GM21529 (cell line): ENCODE measurements around the gene HRAS.
"Not testable (repeated sequence)": the region's sequence is repeated elsewhere in the genome, so short reads cannot be mapped to it uniquely, and the experiment has no call there.

Experiments
- ATAC-seq: cut with Tn5 transposase; IDR thresholded peaks from one replicate; pipeline ENCODE4 v1.9.1; 2021; ENCODE audit not compliant: unreplicated experiment

Gene HRAS

GRCh38 chr11:535519-536454 lies at the start of gene HRAS:
Gene HRAS, minus strand, starts transcription at chr11:535576.
- ATAC-seq = peak; percentile 70

DNA sequence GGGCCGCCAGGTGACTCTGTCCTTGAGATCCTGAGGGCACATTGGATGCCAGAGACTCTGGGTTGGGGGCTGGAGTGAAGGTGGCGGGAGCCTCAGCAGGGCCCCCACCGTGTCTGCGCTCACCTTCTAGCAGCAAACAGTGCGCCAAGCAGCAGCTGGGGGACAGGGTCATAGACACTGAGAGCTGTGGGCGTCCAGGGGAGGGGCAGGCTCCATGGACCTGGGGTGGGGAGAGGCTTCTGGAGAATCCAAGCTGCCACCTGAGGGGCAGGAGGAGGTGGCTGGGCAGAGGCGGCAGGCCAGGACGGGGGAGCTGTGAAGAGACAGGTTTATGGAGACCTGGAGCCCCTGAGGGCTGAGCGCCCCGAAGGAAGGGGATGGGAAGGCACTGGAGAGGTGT lies 48.9 kb upstream of the HRAS start:
- ATAC-seq = no peak

- no peak for ATAC-seq
Measured at GRCh38 chr11:581752-582151, 46.4 kb upstream of the HRAS start.

DNA sequence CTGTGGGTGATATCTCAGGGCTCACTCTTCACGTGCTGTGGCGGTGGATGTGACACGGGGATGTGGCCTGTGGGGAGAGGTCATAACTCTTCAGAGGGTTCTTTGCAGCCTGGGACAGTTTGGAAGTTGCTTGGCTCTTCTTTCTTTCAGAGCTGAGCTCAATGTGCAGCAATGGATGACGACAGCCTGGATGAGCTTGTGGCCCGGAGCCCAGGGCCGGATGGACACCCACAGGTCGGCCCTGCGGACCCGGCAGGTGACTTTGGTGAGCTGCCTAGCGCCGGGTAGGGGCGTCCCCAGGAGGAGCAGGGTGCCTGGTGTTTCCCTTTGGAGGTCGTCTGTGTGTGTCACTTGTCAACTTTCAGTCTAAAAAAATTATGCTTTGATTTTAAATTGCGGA lies 46.0 kb upstream of the HRAS start:
- ATAC-seq = no peak

DNA sequence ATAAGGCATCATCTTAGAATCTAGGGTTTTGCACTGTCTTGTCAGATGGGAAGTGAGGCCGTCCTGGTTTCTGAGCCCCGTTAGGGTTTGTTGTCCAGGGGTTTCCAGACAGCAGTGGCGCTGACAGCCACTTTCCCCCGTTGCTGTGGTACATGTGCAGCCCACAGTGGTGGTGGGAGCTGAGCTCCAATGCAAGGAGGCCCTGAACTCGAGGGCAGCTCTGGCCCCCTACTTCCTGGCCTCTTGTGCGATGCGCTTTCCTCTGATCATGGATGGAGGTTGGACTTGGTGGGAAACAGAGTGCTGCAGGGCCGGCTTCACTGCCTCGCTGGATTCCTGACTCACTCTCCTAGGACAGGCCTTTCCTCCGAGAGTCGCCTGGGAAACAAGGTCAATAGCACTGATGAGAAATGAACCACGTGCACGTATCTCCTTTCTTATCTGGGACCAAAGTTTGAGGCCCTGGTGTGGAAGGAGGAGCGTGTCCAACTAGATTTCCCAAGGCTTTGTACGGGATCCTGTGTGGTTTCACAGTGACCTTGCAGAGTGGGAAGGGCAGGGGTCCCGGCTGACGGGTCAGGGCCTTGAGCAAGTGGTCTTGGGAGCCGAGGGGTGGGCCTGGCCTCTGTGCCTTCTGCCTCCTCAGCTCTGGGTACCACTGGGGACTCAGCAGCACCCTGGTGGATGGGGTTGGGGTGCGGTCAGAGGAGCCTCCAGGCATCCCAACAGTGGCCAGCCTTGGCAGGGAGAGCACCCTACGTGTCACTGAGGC lies 44.6 kb upstream of the HRAS start:
- ATAC-seq = no peak

DNA sequence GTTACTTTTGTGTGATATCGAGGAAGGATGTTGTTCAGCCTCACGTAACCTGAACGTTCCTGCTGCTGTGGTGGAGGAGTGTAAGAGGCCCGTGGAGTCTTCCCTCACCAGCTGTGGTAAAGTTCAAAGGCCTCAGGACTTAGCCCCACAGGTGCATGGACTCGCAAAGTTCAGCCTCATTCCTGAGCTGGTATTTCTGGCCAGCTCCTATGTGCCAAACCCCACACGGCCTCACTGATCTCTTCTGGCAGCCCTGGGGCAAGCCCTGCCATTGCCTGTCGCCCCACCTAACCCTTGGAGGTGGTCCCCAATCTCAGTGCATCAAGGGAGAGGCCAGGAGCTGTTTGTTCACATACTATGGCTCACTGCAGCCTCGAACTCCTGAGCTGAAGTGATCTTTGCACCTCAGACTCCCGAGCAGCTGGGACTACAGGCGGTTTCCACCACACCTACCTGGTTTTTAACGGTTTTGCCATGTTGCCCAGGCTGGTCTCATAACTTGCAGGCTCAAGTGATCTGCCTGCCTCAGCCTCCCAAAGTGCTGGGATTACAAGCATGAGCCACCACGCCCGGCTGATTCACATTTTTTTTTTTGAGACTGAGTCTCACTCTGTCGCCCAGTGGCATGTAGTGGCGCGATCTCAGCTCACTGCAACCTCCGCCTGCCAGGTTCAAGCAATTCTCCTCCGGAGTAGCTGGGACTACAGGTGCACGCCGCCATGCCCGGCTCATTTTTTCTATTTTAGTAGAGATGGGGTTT lies 43.1 kb upstream of the HRAS start:
- no peak for ATAC-seq

- no peak for ATAC-seq
Measured at GRCh38 chr11:577611-577894, 42.2 kb upstream of the HRAS start.

GRCh38 chr11:576811-577610 lies 41.6 kb upstream of the HRAS start:
- no peak for ATAC-seq

- ATAC-seq = peak; percentile 82
Measured at GRCh38 chr11:575996-576768, 40.8 kb upstream of the HRAS start, which contains the start of gene PHRF1. Gene PHRF1, plus strand, starts transcription at chr11:576470. Its CDS starts 5,043 bp downstream, at chr11:581513.

DNA sequence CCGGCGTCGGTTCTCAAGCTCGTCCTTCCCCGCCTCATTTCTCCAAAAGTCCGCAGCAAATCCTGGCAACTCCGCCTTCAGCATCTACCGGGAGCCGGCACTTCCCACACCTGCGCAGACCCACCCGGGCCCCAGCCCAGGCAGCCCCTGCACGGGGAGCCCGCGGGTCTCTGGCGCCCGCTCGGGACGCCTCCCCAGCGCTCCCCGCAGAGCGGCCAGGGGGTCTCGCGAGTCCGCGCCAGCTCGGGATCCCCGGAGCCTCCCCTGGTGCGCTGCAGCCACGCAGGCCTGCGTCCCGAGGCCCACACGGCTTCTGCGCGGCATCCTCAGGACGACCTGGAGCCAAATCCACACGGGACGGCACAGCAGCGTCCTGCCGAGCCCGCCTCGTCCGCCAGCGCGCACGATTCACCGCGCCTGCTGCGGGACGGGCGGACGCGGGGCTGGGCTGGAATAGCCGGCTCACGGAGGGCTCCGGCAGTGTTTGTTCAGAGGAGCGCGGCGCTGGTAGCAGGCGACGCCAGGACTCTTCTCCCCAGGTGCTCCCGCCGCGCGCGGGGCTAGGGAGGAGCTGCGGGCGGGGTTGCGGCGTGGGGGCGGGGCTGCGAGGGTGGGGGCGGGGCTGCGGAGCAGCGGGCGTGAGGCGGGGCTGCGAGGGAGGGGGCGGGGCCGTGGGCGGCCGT lies 40.1 kb upstream of the HRAS start:
- peak; percentile 43 for ATAC-seq

DNA sequence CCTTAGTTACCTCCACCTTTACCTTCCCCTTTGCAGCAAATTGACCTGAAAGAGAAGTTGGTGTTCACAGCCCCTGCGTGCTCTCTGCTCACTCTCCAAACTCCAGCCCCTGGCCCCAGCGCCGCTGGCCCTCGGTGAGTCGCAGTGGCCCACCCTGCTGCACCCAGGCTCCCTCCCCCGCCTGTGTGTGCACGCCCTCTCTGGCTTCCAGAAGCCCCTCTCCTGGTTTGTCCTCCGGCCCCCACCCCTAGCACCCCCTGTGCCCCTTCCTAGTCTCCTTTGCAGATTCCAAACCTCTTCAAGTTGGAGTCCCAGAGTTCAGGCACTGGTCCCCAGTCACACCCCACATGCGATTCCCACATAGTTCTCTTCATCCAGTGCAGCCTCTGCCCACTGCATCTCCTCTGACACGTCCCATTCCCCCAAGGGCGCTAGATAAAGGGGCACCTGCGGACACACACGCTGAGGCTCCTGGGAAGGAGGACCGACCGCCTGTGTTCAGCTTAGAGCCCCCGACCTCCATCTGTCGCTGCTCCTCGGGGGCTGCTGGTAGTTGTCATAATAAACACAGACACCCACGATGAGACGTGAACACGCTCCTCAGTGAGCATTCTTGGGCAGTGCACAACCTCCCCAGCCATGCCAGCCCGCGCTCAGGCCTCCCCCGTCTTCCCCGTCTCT lies 39.4 kb upstream of the HRAS start:
- peak; percentile 1 for ATAC-seq

GRCh38 chr11:574031-574570 lies 38.7 kb upstream of the HRAS start:
- ATAC-seq = not testable (repeated sequence)

- ATAC-seq = no peak
Measured at GRCh38 chr11:573146-573759, 37.9 kb upstream of the HRAS start.

DNA sequence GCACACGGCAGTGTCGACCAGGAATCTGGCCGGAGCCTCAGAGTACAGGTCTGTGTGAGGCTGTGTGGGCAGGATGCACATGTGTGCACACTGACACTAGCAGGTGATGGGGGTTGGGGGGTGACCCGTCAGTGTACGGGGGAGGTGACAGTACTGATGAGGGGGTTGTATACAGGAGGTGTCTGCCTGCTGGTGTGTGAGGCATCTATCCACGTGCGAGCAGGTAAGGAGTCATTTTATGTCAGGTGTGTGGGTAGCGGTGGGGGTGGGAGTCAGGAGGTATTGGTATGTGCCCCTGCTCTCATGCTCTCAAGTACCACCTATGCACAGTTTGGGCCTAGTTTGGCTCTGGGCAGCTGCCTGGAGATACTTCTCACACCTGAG lies 36.4 kb upstream of the HRAS start:
- ATAC-seq = no peak

DNA sequence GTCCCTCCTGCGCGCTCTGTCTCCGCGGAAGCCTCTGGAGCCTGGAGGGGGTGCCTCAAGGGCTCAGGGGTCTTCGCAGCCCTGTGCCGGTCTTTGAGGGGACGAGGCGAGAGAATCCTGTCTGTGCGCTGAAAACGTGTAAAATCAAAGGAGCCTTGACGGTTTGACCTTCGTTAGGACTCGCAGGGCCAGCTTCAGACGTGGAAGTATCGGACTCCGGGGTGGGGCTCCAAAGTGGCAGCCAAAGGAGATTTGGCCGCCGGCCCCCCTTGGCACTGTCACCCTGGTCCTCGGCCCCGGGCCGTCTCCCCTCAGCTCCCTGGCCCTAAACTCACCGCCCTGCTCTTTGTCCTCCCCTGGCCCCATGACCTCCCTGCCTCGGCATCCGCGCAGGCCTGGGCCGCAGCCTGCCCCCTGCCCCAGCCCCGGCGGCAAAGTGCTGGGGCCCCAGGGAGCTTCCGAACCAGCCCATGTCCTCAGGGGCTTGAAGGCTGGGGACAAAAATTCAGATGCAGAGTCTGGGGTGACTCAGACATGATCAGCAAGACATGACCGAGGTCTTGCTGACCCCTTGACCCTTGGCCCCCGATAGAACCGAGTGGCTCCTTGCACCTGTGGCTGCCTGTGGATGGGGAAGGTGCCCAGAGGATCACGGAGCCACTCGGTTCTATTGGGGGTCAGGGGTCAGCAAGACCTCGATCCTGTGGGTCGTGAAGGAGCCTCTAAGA lies 33.9 kb upstream of the HRAS start:
- ATAC-seq = no peak

DNA sequence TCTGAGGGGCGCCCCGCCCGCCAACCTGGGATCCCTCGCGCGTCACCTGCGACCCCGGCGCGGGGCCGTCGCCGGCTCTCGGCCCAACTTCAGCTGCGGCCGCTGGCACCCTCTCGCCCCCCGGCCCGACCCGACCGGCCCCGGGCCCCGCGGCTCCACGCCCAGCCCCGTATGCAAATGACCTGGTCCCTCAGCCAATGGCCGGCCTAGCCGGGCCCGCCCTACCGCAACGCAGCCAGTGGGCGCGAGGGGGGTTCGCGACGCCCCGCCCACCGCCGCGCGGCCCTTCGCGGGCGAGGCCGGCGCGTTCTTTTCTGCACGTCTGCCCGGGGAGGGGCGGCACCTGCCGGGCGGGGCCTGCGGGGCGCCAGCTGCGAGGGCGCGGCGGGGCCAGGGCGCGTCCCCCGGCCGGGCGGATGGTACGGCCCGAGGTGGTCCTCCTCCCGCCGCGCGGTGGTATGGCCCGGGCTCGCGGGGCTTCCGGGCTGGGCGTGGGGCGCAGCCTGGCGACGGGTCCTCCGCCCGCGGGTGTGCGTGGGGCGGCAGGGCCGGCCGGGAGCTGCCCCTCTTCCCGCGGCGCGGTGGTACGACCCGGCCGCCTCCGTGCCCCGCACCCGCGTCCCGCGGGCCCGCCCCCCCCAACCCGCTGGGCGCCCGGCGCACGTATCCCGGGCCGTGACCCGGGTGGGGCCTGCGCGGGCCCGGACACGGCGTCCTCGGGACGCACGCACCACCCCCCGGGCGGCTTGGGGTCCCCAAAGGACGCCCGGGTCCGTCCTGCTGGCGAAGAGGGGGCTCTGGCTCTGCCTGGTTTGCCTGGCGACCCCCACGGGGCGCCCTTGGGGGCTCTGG lies 33.2 kb upstream of the HRAS start:
- ATAC-seq = peak; percentile 84
